Measurements from ENCODE around the gene KCNK4. TPM values are rescaled to one million over a fixed set of nuclear protein-coding genes. Genes with fewer than 3 reads are reported as not detected.

The KCNK4 gene
- total and polyA plus RNA-seq, 5 donors from 2014 or later = not detected

- peaks cover 22% of the 10 kb centered on the region for H3K27me3 ChIP-seq (ENCODE audit: control insufficient read depth, insufficient read depth, low read length)
- H3K27ac Mint-ChIP-seq = no peak overlapping the region
- no peak for ATAC-seq (ENCODE audit: low read depth in 2 of 2)
These were observed 1.6 kb downstream of the KCNK4 start for GRCh38 chr11:64292460-64293254.

GRCh38 chr11:64294774-64295173 lies 3.7 kb downstream of the KCNK4 start:
- H3K4me1 ChIP-seq (ENCODE audit: control insufficient read depth, insufficient read depth, low read length, poor library complexity, severe bottlenecking) = peaks cover 26% of the 10 kb centered on the region
- H3K27me3 Mint-ChIP-seq = peaks cover 82% of the 10 kb centered on the region
- no peaks in the 10 kb centered on the region for H3K9me3 ChIP-seq (ENCODE audit: control insufficient read depth in 2 of 2, low read length in 2 of 2)
- ATAC-seq (ENCODE audit: low read depth in 2 of 2) (no peak), DNase-seq (no peak)
- no peak overlapping the region for H3K27ac ChIP-seq (ENCODE audit: insufficient read depth, low read length, poor library complexity, severe bottlenecking)
- peaks cover 0 to 17% (median 9%) of the 10 kb centered on the region in 4 donors for H3K4me1 Mint-ChIP-seq
- H3K9me3 Mint-ChIP-seq = no peaks in the 10 kb centered on the region
- no peaks in the 10 kb centered on the region for H3K36me3 ChIP-seq (ENCODE audit: control insufficient read depth, insufficient read depth, low read length)
- H3K4me3 Mint-ChIP-seq = no peak overlapping the region
- H3K27ac Mint-ChIP-seq = no peak overlapping the region
- no peaks in the 10 kb centered on the region for H3K36me3 Mint-ChIP-seq
- H3K27me3 ChIP-seq (ENCODE audit: control insufficient read depth, insufficient read depth, low read length) = peaks cover 24% of the 10 kb centered on the region
- H3K4me3 ChIP-seq (ENCODE audit: low read depth, low read length) = no peak overlapping the region

More at GRCh38 chr11:64292460-64293254, 1.6 kb downstream of the KCNK4 start:
- Histone ChIP-seq H3K36me3 (ENCODE audit: control insufficient read depth, insufficient read depth, low read length) (no peaks in the 10 kb centered on the region), H3K4me3 (ENCODE audit: low read depth, low read length) (no peak overlapping the region), H3K9me3 (ENCODE audit: control insufficient read depth in 2 of 2, low read length in 2 of 2) (no peaks in the 10 kb centered on the region), H3K27ac (ENCODE audit: insufficient read depth, low read length, poor library complexity, severe bottlenecking) (no peak overlapping the region), H3K4me1 (ENCODE audit: control insufficient read depth, insufficient read depth, low read length, poor library complexity, severe bottlenecking) (peaks cover 16% of the 10 kb centered on the region)
- peaks cover 65% of the 10 kb centered on the region for H3K27me3 Mint-ChIP-seq
- peak overlapping the region in 3 of 4 donors; percentile 19 to 56 (median 44) for H3K4me3 Mint-ChIP-seq
- H3K36me3 Mint-ChIP-seq = no peaks in the 10 kb centered on the region
- DNase-seq = no peak
- no peaks in the 10 kb centered on the region for H3K9me3 Mint-ChIP-seq
- H3K4me1 Mint-ChIP-seq = peaks cover 0 to 10% (median 6%) of the 10 kb centered on the region in 4 donors

- H3K9me3 Mint-ChIP-seq = no peaks in the 10 kb centered on the region
- no peaks in the 10 kb centered on the region for H3K36me3 Mint-ChIP-seq
- DNase-seq (no peak), ATAC-seq (ENCODE audit: low read depth in 2 of 2) (no peak)
- no peaks in the 10 kb centered on the region for H3K36me3 ChIP-seq (ENCODE audit: control insufficient read depth, insufficient read depth, low read length)
- H3K27ac ChIP-seq (ENCODE audit: insufficient read depth, low read length, poor library complexity, severe bottlenecking) = no peak overlapping the region
- H3K4me3 ChIP-seq (ENCODE audit: low read depth, low read length) = no peak overlapping the region
- peaks cover 85% of the 10 kb centered on the region for H3K27me3 Mint-ChIP-seq
- peaks cover 26% of the 10 kb centered on the region for H3K27me3 ChIP-seq (ENCODE audit: control insufficient read depth, insufficient read depth, low read length)
- no peak overlapping the region for H3K27ac Mint-ChIP-seq
- H3K4me1 Mint-ChIP-seq = peaks cover 0 to 23% (median 11%) of the 10 kb centered on the region in 4 donors
- peaks cover 35% of the 10 kb centered on the region for H3K4me1 ChIP-seq (ENCODE audit: control insufficient read depth, insufficient read depth, low read length, poor library complexity, severe bottlenecking)
- H3K4me3 Mint-ChIP-seq = no peak overlapping the region
- no peaks in the 10 kb centered on the region for H3K9me3 ChIP-seq (ENCODE audit: control insufficient read depth in 2 of 2, low read length in 2 of 2)
These were observed 4.7 kb downstream of the KCNK4 start for GRCh38 chr11:64295760-64296159.

GRCh38 chr11:64296236-64296635 lies 5.1 kb downstream of the KCNK4 start:
- H3K9me3 Mint-ChIP-seq = no peaks in the 10 kb centered on the region
- H3K9me3 ChIP-seq (ENCODE audit: control insufficient read depth in 2 of 2, low read length in 2 of 2) = no peaks in the 10 kb centered on the region
- peaks cover 27% of the 10 kb centered on the region for H3K27me3 ChIP-seq (ENCODE audit: control insufficient read depth, insufficient read depth, low read length)
- H3K27ac Mint-ChIP-seq = no peak overlapping the region
- no peak overlapping the region for H3K27ac ChIP-seq (ENCODE audit: insufficient read depth, low read length, poor library complexity, severe bottlenecking)
- H3K4me1 Mint-ChIP-seq = peaks cover 0 to 25% (median 12%) of the 10 kb centered on the region in 4 donors
- H3K4me3 Mint-ChIP-seq = no peak overlapping the region
- no peaks in the 10 kb centered on the region for H3K36me3 ChIP-seq (ENCODE audit: control insufficient read depth, insufficient read depth, low read length)
- ATAC-seq (ENCODE audit: low read depth in 2 of 2) (no peak), DNase-seq (no peak)
- H3K36me3 Mint-ChIP-seq = no peaks in the 10 kb centered on the region
- peaks cover 39% of the 10 kb centered on the region for H3K4me1 ChIP-seq (ENCODE audit: control insufficient read depth, insufficient read depth, low read length, poor library complexity, severe bottlenecking)
- no peak overlapping the region for H3K4me3 ChIP-seq (ENCODE audit: low read depth, low read length)
- H3K27me3 Mint-ChIP-seq = peaks cover 87% of the 10 kb centered on the region

GRCh38 chr11:64296830-64297698 lies 6.0 kb downstream of the KCNK4 start:
- Mint-ChIP-seq H3K27me3 (peaks cover 88% of the 10 kb centered on the region), H3K4me3 (peak overlapping the region in 2 of 4 donors; percentile 27 to 73), H3K36me3 (no peaks in the 10 kb centered on the region), H3K9me3 (no peaks in the 10 kb centered on the region), H3K27ac (no peak overlapping the region), H3K4me1 (peaks cover 0 to 28% (median 13%) of the 10 kb centered on the region in 4 donors)
- H3K36me3 ChIP-seq (ENCODE audit: control insufficient read depth, insufficient read depth, low read length) = no peaks in the 10 kb centered on the region
- peaks cover 33% of the 10 kb centered on the region for H3K4me1 ChIP-seq (ENCODE audit: control insufficient read depth, insufficient read depth, low read length, poor library complexity, severe bottlenecking)
- no peaks in the 10 kb centered on the region for H3K9me3 ChIP-seq (ENCODE audit: control insufficient read depth in 2 of 2, low read length in 2 of 2)
- no peak overlapping the region for H3K4me3 ChIP-seq (ENCODE audit: low read depth, low read length)
- DNase-seq (no peak), ATAC-seq (ENCODE audit: low read depth in 2 of 2) (no peak)
- no peak overlapping the region for H3K27ac ChIP-seq (ENCODE audit: insufficient read depth, low read length, poor library complexity, severe bottlenecking)
- H3K27me3 ChIP-seq (ENCODE audit: control insufficient read depth, insufficient read depth, low read length) = peaks cover 27% of the 10 kb centered on the region

- peaks cover 85% of the 10 kb centered on the region for H3K27me3 Mint-ChIP-seq
- Histone ChIP-seq H3K4me3 (ENCODE audit: low read depth, low read length) (no peak overlapping the region), H3K27me3 (ENCODE audit: control insufficient read depth, insufficient read depth, low read length) (peaks cover 27% of the 10 kb centered on the region)
These were observed 6.7 kb downstream of the KCNK4 start for GRCh38 chr11:64297699-64298358.

More at GRCh38 chr11:64297699-64298358, 6.7 kb downstream of the KCNK4 start:
- Mint-ChIP-seq H3K4me1 (peaks cover 0 to 28% (median 13%) of the 10 kb centered on the region in 4 donors), H3K9me3 (no peaks in the 10 kb centered on the region), H3K4me3 (peak overlapping the region in 2 of 4 donors; percentile 27 to 73), H3K27ac (peak overlapping the region in 1 of 3 donors; percentile 20), H3K36me3 (no peaks in the 10 kb centered on the region)
- Histone ChIP-seq H3K27ac (ENCODE audit: insufficient read depth, low read length, poor library complexity, severe bottlenecking) (no peak overlapping the region), H3K36me3 (ENCODE audit: control insufficient read depth, insufficient read depth, low read length) (no peaks in the 10 kb centered on the region), H3K4me1 (ENCODE audit: control insufficient read depth, insufficient read depth, low read length, poor library complexity, severe bottlenecking) (peaks cover 25% of the 10 kb centered on the region), H3K9me3 (ENCODE audit: control insufficient read depth in 2 of 2, low read length in 2 of 2) (no peaks in the 10 kb centered on the region)
- DNase-seq = no peak
- ATAC-seq (ENCODE audit: low read depth in 2 of 2) = no peak
